GM19324 (cell line): ENCODE measurements around the gene CNTNAP2.

Experiments
- ATAC-seq: cut with Tn5 transposase; IDR thresholded peaks from one replicate; pipeline ENCODE4 v1.9.1; 2021; ENCODE audit warnings: mild to moderate bottlenecking, moderate library complexity; ENCODE audit not compliant: unreplicated experiment, low FRiP score

CNTNAP2 gene

DNA sequence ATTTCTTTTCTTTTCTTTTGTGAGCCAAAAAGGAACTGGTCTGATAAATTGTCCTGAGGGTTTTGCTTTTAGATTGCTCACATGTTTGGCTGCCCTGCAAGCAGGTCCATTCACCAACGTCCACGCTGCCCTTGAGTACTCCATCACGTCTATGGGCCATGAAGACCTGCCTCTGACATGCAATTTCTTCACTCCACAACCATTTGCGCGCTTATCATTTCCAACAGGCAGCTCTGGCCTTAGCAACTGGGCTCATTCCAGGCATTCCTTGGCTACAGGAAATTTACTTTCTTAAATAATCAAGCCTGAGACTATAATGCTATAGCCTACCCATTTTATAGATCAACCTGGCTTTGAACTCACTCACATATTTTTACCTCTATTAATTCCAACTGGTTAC, 2065.7 kb downstream of the CNTNAP2 start:
- no peak for ATAC-seq

DNA sequence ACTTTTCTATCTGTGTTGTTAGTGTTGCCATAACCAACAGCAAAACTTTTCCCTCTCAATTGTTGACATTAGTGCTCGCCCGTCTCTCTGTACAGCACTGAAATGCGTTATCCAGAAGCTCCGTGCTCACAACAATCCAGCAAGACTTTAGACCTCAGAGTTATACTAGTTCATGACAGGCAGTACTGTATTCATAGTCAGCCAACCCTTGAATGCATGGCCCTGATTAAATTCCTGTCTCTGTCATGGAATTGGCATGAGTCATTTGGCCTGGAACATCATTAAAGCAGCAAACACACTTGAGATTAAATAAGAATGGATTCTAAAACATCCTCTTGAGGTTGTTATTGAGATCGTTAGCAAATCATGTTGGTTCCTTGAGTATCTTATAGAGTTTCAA, 2068.4 kb downstream of the CNTNAP2 start:
- no peak for ATAC-seq

DNA sequence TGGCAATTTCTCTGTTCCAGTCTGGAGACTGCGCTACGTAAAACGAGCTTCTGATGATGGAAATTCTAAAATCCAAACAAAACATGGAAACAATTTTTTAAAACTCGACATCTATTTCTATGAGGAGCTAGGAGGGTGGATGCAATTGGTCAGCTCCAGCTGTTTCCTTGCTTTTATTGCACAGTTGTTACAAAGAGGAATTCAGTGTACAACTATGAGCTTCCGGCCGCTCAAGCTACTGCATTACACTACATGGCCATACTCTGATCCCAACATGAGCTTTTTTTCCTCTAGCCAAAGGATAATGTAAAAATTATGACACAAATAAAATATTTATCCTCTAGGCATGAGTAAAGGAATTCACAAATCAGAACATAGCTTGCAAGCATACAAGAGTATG, 2070.9 kb downstream of the CNTNAP2 start:
- ATAC-seq, result no peak

DNA sequence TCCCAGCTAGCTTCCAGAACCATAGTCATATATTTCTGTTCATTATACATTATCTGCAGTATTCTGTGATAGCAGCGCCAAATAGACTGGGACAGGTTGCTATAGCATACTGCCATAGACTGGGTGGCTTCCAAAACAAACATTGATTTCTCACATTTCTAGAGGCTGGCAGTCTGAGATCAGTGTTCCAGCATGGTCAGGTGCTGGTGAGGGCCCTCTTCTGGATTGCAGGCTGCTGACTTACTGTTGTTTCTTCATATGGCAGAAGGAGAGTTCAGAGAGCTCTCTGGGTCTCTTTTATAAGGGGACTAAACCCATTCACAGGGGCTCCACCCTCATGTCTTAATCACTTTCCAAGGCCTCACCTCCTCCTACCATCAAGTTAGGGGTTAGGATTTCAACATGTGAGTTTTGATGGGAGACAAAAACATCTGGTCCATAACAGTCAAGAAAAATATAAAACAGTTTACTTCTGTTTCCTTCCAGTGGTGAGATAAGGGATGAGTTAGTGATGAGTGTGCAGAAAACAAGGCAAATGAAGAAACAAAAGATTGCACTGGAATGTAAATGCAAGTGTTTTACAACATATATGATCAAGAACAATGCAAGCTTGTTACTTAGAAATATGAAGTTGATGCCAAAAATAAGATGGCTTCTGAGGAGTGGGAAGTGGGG, 2074.9 kb downstream of the CNTNAP2 start:
- ATAC-seq, result no peak

DNA sequence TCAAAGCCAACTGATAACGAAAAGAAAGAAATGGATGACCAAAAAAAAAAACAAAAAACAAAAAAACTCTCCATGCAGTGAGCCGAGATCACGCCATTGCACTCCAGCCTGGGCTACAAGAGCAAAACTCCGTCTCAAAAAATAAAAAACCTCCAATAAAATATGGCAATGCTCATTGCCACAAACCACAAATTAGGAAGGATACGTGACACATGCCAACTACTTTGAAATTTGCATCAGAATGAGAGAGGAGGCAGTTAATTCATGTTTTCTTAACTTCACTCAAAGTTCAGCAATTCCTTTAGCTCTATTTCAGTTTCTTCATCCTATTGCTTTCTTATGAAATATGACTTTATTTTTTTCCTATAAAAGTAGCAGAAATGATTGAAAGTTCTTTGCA, 2075.9 kb downstream of the CNTNAP2 start:
- ATAC-seq, result no peak

DNA sequence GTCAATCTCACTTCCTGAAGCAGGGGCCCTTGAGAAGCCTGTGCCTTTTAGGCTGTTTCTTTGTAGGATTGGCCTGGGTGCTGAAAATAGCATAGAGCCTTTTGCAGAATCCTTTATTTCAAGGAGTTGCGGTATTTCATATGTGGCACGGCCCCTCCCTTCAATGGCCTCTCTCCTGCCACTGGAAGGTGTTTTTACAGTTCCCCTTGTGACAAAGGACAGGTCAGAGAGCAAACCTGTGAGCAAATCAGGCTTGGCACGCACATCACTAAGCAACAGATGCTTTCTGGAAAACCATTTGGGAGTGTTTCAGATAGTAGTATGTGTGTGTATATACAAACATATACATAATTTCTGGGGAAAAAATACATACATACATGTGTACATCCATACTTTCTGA, 2085.4 kb downstream of the CNTNAP2 start:
- ATAC-seq, result no peak

DNA sequence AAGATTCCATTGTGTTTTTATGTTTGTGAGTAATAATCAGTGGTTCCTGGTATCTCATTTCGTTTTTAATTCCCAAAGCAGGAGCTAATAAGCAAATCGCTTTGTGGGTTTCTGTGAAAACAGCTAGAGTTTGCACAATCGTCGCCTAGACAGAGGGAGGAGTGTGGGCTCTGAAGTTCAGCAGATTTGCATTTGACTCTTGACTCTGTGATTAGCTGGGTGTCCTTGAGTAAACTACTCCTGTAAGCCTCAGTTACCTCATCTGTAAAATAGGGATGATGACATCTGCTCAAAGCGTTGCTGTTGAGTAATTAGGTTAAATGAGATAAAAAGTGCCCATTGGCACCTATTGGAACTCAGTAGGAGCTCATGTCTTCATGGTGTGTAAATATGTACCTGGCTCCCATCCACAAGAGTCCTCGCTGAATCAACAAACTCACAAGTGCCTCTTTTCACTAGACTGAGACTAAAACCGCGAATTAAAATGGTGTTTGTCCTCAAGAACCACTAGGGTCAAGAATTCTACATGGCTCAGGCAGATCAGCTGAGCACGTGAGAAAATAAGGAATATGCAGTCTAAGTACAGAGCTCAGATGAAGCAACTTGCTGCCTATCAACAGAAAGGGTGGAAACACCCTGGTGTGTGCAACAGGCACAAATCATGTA, 2088.2 kb downstream of the CNTNAP2 start:
- ATAC-seq, result no peak

DNA sequence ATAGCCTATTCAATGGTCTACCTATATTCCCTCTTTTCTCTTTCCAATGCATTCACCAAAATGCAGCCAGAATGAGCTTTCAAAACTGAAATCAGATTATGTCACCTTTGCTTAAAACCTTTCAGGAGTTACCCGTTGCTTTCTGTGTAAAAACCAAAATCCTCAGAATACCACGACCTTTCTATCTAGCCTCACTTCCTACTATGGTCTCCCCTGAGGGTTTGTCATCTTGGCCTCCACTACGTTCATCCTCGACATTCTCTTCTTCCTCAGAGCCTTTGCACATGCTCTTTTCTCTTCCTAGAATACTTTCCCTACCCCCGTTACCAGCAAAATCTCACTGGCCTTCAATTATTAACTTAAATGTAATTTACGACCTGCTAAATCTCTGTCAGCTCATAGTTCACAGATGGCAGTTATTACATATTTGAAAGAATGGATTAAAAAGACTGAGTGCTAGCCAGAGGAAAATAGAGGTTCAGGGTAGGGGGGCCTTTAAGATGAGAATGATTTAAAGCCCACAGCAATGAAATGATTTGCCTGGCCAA, 2093.1 kb downstream of the CNTNAP2 start:
- no peak for ATAC-seq

DNA sequence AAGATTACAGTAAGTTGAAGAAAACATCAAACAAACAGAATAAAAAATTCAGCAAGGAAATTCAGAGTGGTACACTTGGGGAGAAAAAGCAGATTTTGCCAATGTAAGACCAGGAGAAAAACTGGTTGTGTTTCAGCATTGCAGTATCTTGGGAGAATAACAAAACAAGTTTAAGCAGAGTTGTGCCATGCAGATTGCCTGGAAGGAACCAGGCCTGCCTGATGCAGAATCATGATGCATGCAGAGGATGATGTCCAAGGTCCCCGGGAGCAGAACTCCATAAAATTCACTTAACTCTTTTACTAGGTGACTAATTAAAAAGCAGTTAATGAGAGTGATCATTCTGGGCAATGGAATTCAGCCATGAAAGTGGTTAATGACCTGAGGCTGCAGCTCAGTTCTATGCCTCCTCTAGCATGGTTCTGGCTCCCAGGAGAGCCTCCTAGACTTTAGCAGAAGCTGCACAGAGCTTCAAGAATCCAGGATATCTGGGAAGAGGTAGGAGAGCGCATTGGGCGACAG, 2094.3 kb downstream of the CNTNAP2 start:
- ATAC-seq, result no peak

DNA sequence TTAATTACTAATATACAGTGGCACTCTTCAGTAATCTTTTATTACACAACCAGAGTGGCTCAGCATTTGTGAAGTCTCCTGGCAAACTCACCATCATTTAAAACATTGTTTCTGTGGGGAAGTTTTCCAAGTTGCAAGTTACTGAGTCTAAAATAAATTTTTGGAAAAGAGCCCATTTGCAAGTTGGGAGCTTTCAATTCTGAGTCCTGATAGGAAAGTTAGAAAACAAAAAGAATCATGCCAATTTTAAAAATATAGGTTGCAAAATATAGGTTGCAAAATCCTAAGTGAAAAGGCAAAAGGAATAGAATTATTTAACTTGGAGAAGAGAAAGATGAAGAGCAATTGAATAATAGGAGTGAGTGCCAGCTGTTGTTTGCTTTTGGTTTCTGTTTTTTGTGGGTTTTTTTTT, 2095.1 kb downstream of the CNTNAP2 start:
- ATAC-seq, result no peak

DNA sequence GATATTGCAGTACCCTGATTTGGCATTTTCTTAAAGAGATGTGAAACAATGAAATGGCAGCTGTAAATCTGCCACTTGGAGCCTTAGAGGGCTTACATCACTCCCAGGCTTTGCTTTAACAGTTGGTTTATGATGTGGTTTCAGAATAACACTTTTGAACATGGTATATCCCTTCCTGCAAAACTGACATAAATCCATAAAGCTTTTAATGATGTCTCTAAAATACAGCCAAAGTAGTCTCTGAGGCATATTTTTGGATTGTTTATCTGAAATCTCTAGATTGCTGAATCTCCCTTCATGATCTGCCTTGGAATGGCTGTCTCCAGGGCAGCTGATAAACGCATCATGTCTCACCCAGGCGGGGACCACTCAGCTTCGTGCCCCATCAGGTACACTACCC, 2096.1 kb downstream of the CNTNAP2 start:
- no peak for ATAC-seq

DNA sequence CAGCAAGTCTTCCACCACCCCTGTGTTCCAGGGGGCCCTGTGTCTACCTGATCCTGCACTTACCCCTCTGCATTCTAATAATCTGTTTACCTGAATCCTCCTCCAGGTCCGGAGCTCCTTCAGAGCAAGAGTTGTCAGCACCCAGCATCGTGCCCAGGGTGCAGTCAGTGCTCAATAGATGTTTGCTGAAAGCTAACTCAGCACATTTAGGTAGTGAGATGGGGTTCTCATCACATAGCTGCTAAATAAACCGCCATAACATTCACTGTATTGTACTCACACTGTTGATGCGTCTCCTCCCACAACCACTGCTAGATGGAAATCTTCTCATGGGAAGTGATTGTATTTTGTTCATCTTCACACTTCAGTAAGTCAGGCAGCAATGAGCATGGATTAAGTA, 2097.5 kb downstream of the CNTNAP2 start:
- no peak for ATAC-seq

DNA sequence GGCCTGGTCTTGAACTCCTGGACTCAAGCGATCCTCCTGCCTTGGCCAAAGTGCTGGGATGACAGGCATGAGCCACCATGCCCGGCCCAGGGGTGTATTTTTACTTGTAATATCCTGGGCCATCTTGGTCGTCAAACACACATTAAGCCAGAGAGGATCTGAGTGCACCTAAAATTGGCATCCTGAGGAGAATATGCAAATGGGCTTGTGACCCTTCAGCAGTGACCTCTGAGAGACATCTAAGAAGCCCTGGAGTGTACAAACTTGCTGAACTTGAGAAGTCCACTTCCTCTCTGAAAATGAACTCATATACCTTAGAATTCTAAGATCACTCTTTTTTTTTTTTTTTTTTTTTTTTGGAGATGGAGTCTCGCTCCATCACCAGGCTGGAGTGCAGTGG, 2102.0 kb downstream of the CNTNAP2 start:
- ATAC-seq, result no peak

DNA sequence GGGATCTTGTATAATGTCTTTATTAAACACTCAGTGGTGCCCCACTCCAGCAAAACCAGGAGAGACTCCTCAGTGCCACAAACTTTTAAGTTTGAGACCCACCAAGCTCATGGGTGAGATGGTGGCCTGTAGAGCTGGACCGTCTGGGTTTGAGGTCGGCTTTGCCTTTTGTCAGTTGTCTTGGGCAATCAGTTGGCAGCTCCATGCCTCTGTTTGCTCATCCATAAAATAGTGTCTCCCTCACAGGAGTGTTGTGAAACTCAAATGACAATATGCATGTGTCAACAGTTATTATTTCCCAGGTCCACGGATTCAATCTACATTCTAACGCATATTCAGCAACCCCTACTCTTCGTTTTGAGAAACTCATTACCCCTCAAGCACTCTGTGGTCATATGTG, 2106.1 kb downstream of the CNTNAP2 start:
- no peak for ATAC-seq

DNA sequence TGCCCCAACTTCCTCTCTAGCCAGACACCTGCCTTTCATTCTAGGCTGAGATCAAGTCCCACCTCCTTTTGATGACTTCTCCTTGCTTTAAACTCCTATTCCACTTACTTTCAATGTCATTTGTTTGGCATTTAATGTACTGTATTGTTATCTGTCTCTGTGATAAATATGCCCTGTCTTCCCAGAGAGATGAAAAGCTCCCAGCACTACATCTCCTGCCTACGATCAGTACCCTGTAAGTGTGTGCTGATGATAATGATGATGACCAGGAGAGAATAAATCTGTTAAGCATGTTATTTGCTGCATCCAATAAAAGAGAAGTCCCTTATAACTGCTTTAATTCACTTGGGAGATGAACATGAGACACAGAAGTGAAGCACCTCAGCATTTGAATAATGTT, 2106.6 kb downstream of the CNTNAP2 start:
- ATAC-seq, result no peak

DNA sequence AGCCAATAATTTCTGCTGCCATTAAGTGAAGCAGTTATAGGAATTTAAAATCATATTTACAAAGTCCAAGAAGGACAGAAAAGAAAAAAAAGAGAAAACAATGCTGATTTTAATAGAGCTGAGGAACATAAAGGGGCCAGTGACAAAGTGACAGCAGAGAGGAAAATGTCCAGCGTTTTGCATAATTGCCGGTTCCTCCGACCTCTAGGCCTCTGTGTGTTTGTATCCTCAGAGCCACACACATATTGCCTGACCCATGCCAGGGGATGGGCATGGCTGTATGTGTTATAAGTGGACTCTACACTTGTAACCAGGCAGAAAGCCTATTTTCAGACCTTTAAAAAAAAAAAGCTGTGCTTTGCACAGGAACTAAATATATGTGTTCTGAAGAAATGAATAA, 2107.1 kb downstream of the CNTNAP2 start:
- ATAC-seq, result no peak

DNA sequence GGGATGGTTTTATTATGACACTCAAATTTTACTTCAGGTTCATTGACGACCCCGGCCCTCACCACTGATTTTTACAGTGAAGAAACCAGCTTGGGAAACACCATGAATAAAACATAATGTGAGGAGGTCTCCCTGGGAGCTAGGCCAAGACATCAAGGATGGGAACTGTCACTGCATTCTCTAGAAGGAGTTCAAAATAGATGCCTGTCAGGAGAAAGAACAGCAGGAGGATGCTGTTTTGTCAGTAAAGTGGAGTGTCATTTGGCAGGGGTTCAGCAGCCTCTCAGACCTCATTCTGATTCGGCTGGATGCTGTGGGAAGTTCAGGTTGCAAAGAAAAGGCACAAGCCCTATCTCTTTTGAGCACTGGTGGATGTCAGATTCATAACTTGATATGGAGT, 2113.7 kb downstream of the CNTNAP2 start:
- no peak for ATAC-seq

DNA sequence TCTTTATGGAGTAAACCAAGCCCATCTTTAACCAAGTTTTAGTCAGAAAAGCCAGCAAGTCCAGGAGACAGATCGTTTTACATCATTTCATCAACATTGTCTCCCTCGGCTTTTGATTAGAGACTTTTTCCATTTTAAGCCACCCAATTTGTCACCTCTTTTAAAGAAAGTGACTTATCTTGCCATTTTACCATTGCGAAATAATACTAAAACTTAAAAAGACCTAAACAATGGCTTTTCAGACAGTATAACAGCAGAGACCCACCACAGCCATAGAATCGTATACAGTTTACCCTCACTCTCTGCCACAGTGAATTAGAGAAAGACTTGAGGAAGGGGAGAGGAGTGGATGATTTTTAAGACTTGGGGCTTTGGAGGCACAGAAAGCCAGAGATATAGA, 2114.3 kb downstream of the CNTNAP2 start:
- ATAC-seq, result no peak

DNA sequence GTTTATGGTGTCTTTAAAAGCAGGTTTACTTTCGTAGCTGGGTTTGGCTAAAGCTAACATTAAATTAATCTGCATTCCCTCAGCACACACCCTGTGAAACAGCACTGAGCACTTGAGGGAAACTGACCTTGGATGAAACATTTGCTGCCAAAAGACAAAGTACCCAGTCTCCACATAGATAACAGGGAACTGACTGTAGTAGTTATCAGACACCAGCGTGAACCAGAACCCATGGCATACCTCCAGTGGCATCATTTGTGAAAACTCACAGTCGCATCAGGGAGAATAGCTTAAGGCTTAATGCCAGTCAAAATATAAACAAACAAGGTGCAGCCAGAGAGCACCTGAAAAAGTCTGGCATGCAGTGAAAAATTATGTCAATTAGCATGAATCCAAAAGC, 2116.2 kb downstream of the CNTNAP2 start:
- ATAC-seq, result no peak

DNA sequence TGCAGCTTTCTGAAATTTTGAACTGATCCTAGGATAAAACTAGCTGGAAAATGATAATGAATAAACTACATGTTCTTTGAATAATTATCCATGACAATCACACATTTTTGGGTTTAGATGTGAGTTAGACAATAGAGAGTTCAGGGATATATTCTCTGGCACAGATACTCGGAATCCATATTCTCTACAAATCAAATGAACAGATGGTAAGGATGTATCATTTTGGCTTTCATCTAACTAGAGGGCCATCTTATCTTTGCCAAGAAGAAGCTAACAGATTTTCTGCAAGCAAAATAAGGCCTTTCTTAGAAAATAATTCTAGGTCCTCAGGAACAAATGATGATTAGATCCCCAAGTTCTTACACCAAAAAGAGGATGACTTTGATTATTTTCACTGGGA, 2118.1 kb downstream of the CNTNAP2 start:
- no peak for ATAC-seq

DNA sequence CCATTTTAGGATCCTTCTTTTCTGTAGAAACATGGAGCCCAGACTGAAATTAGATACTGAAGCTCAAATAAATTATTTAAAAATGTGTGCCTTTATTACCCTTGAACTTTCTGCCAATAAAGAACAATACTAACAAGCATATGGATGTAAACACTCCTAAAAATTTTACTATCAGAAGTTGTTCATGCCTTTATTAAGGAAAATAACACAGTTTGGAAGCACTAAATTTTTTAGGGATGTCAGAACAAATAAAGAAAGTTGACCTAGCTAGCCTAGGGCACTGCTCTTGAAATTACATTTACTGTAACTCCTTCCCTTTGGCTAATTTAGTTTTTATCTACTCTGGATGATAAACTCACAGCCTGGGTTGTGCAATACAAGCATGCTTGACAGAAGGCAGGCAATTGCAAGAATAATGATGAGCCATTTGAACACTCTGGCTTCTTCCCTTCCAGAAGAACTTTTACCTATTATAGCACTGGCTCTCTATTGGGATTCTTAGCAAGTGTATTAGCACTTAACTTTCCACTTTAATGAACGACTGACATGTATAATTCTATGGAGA, 2122.2 kb downstream of the CNTNAP2 start:
- ATAC-seq, result no peak
